Colonic mucosa (tissue), 4 donors: Measurements from ENCODE around the gene MAGIX. TPM values are rescaled to one million over a fixed set of nuclear protein-coding genes. Genes with fewer than 3 reads are reported as not detected.
A peak's percentile ranks its signal among the peaks of the same experiment; 100 is the strongest.

ENCODE experiments used
- DNase-seq: peaks from one replicate; pipeline ENCODE4 v3.0.0-alpha.2; 2020
- H3K27ac ChIP-seq: fragments of 200-600 bp; one replicate; pipeline ENCODE4 v1.8.0; 2021
- H3K27me3 ChIP-seq: fragments of 200-600 bp; one replicate; pipeline ENCODE4 v1.8.0; 2021
- H3K36me3 ChIP-seq: fragments of 200-600 bp; one replicate; pipeline ENCODE4 v1.8.0; 2021
- H3K4me1 ChIP-seq: fragments of 200-600 bp; one replicate; pipeline ENCODE4 v1.8.0; 2021; ENCODE audit warnings: mild to moderate bottlenecking
- H3K4me3 ChIP-seq: fragments of 200-600 bp; one replicate; pipeline ENCODE4 v1.8.0; 2021
- H3K9ac ChIP-seq, 2 donors: one replicate each; pipeline ENCODE4 v1.7.0; 2013; ENCODE audit warnings: control low read depth in 2 of 2, low read depth in 2 of 2, low read length in 2 of 2
- H3K9me3 ChIP-seq: fragments of 200-600 bp; one replicate; pipeline ENCODE4 v1.8.0; 2021
- intact Hi-C: fragments of 100-400 bp; cut with DNase I; formaldehyde crosslinking; loops from one replicate; pipeline ENCODE4 v1.14.1; 2022
- total RNA-seq, 2 donors: library from RNA; stranded (reverse); fragmentation: NEBNext Ultra II Directional in 1 of 2; extraction: Animal tissue kit (Norgen Biotek cat#: 25700) in 1 of 2; gene quantifications; one replicate each; pipeline ENCODE4 v1.2.1, GENCODE V29; 2021
- TF ChIP-seq, protein P1 (sequence below): fragments of 200-600 bp; IDR thresholded peaks from one replicate; pipeline ENCODE4 v1.8.0; 2022; ENCODE audit warnings: antibody characterized with exemption, mild to moderate bottlenecking
- donor health status: healthy.
- donor health status: DM: no; HTN: no; CAD: no.
- donor health status: DM: no; HTN: no; CAD: no.

Gene MAGIX
- total RNA-seq, 2 donors from 2014 or later, result 4.3 to 14.7 TPM

DNA sequence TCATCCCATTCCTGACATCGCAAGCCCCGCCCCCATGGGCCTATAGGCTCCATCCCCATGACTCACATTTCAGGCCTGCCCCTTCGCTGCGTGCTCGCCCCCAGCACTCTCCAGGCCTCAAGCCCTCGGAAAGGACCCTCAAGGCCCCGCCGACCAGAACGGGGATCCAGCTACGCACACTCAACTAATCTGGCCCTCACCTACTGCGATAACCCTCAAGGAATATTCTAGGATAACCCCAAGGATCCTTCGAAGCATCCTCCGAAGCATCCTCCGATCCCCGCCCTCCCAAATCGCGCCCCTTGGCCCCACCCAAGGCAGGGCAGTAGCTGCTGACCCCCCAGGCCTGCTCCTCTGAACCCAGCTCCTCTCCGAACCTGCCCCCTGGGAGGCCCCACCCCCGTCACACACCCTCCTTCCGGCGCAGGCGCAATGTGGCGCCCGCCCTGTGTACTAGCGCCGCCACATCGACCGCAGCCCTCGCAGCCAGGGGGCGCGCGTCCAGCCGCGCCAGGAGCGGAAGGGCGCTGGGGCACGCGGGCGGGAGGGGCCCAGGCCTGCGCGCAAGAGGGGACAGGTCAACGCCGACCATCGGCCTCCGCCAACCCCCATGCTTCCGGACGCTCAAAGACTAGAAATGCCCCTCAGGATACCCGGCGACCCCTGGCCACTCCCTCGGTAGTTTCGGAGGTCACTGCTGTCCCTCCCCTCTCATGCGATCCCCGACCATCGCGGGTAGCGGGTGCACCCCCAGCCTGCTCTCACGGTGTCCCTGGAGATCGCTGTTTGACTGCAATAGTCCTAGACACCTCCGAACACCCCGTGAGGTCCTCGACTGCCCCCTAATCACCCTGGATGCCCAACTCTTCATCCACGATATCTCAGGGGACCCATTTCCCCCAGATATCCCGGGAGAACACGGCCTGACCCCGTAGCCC is 6.4 kb upstream of the MAGIX start:
- peak; percentile 91 for DNase-seq
- peak overlapping the region; percentile 28 for H3K4me3 ChIP-seq
- peak overlapping the region; percentile 96 for H3K27ac ChIP-seq
- no peaks in the 10 kb centered on the region for H3K27me3 ChIP-seq
- H3K4me1 ChIP-seq, result no peaks in the 10 kb centered on the region
- intact Hi-C loops, result loop anchor here (5.0 kb wide), 1 partner anchor 34 kb away; the partner anchor contains the start of gene GPKOW
- H3K9me3 ChIP-seq, result no peaks in the 10 kb centered on the region
- TF ChIP-seq, protein P1, sequence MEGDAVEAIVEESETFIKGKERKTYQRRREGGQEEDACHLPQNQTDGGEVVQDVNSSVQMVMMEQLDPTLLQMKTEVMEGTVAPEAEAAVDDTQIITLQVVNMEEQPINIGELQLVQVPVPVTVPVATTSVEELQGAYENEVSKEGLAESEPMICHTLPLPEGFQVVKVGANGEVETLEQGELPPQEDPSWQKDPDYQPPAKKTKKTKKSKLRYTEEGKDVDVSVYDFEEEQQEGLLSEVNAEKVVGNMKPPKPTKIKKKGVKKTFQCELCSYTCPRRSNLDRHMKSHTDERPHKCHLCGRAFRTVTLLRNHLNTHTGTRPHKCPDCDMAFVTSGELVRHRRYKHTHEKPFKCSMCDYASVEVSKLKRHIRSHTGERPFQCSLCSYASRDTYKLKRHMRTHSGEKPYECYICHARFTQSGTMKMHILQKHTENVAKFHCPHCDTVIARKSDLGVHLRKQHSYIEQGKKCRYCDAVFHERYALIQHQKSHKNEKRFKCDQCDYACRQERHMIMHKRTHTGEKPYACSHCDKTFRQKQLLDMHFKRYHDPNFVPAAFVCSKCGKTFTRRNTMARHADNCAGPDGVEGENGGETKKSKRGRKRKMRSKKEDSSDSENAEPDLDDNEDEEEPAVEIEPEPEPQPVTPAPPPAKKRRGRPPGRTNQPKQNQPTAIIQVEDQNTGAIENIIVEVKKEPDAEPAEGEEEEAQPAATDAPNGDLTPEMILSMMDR, result peak; percentile 49
- peak overlapping the region; percentile 38 to 61 for H3K9ac ChIP-seq
- no peaks in the 10 kb centered on the region for H3K36me3 ChIP-seq

DNA sequence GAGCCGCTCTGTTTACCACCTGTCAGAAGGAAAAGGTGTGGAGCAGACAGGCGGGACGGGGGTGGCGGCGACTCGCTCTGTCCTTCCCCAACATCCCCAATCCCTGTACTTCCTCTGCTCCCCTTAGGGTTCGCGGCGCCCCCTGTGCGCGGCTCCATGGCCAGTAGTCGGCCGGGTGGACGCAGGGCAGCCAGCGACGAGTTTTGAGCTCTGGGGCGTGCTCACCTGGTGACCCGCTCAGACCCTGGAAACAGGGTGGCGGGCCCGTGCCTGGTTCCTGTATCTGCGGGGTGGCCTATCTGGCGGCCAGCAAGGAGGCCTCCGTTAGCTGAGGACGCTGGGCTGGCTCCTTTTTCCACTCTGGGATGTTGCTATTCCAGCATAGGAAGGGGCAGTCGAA is 5.4 kb upstream of the MAGIX start:
- no peaks in the 10 kb centered on the region for H3K27me3 ChIP-seq
- TF ChIP-seq, protein P1, result no peak
- DNase-seq, result no peak

GRCh38 chrX:49160908-49161307 is 1.6 kb upstream of the MAGIX start:
- H3K27ac ChIP-seq, result no peak overlapping the region
- H3K4me1 ChIP-seq, result no peaks in the 10 kb centered on the region
- no peaks in the 10 kb centered on the region for H3K36me3 ChIP-seq
- intact Hi-C loops, result no loop called here
- no peak overlapping the region for H3K4me3 ChIP-seq
- no peak for DNase-seq
- no peak overlapping the region for H3K9ac ChIP-seq
- no peaks in the 10 kb centered on the region for H3K9me3 ChIP-seq
- no peaks in the 10 kb centered on the region for H3K27me3 ChIP-seq
- TF ChIP-seq, protein P1, result no peak

More for the DNA sequence above, 5.4 kb upstream of the MAGIX start:
- Histone ChIP-seq H3K4me1 (no peaks in the 10 kb centered on the region), H3K9ac (no peak overlapping the region), H3K4me3 (no peak overlapping the region), H3K9me3 (no peaks in the 10 kb centered on the region), H3K36me3 (no peaks in the 10 kb centered on the region), H3K27ac (no peak overlapping the region)
- intact Hi-C loops, result loop anchor here (5.0 kb wide), 1 partner anchor 35 kb away; the partner anchor contains the start of gene GPKOW

- H3K27me3 ChIP-seq, result no peaks in the 10 kb centered on the region
- DNase-seq, result no peak
- no peak overlapping the region for H3K9ac ChIP-seq
- TF ChIP-seq, protein P1, result no peak
- H3K4me1 ChIP-seq, result no peaks in the 10 kb centered on the region
- H3K4me3 ChIP-seq, result no peak overlapping the region
- no peaks in the 10 kb centered on the region for H3K9me3 ChIP-seq
- no peak overlapping the region for H3K27ac ChIP-seq
- no peaks in the 10 kb centered on the region for H3K36me3 ChIP-seq
- intact Hi-C loops, result no loop called here
Measured at GRCh38 chrX:49161632-49162031, 926 bp upstream of the MAGIX start.

- peak overlapping the region; percentile 75 for H3K27ac ChIP-seq
- TF ChIP-seq, protein P1, result peak; percentile 65
- H3K9ac ChIP-seq, result peak overlapping the region; percentile 61 to 72
- no peaks in the 10 kb centered on the region for H3K36me3 ChIP-seq
- H3K4me1 ChIP-seq, result no peaks in the 10 kb centered on the region
- H3K4me3 ChIP-seq, result peak overlapping the region; percentile 26
- peak; percentile 92 for DNase-seq
- no peaks in the 10 kb centered on the region for H3K27me3 ChIP-seq
- no peaks in the 10 kb centered on the region for H3K9me3 ChIP-seq
- intact Hi-C loops, result no loop called here
Measured at GRCh38 chrX:49163555-49164419, 1.2 kb downstream of the MAGIX start.
